AG10803 (cell line): ENCODE results near the gene RAB40C.

Experiments
- DNase-seq: peaks from one replicate; pipeline ENCODE4 v3.0.0; 2010; ENCODE audit warnings: low read depth
- H3K4me3 ChIP-seq: 2 replicates; pipeline ENCODE4 v1.5.1; 2011; ENCODE audit warnings: mild to moderate bottlenecking, low read length, control low read depth
- TF ChIP-seq, protein P1 (sequence below): conservative IDR thresholded peaks from 2 replicates; pipeline ENCODE4 v1.5.1; 2011; ENCODE audit warnings: mild to moderate bottlenecking, low read length, control low read depth, inconsistent platforms

RAB40C gene

DNA sequence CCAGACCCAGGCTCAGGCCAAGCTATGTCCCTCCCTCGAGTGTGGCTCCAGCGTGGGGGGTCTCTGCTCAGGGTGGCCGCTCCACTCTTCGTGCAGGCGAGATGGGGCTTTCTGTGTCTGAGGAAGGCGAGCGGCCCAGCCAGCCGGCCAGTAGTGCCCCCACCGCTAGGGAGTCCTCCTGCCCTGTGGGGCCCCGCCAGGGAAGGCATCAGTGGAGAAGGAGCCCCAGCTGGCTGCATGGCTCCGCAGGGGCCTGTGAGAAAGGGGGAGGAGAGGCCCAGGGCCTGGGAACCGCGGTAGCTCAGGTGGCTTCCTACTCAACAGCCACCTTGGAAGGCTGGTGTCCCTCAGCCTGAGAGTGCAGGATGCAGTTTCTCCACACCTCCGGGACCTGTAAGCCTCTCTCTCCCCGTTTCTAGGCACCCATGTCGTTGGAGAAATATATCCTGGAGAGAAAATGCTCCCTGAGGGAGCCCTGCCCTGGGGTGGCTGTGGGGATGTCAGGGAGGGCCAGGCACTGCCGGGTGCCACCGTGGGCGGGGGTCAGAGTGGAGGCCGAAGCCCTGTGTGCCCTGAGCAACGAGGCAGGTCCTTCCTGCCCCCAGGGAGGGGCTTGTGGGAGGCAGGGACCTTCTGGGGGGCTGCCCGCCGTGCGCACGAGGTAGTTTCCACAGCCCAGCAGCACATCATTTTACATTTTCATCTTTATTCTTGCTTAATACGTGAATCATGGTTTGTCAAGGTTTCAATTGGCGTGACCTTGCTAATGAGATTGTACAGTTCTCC, 16.8 kb upstream of the RAB40C start:
- H3K4me3 ChIP-seq: no peak overlapping the region
- DNase-seq: no peak
- TF ChIP-seq, protein P1, sequence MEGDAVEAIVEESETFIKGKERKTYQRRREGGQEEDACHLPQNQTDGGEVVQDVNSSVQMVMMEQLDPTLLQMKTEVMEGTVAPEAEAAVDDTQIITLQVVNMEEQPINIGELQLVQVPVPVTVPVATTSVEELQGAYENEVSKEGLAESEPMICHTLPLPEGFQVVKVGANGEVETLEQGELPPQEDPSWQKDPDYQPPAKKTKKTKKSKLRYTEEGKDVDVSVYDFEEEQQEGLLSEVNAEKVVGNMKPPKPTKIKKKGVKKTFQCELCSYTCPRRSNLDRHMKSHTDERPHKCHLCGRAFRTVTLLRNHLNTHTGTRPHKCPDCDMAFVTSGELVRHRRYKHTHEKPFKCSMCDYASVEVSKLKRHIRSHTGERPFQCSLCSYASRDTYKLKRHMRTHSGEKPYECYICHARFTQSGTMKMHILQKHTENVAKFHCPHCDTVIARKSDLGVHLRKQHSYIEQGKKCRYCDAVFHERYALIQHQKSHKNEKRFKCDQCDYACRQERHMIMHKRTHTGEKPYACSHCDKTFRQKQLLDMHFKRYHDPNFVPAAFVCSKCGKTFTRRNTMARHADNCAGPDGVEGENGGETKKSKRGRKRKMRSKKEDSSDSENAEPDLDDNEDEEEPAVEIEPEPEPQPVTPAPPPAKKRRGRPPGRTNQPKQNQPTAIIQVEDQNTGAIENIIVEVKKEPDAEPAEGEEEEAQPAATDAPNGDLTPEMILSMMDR: no peak

GRCh38 chr16:574021-574760, 15.7 kb upstream of the RAB40C start:
- H3K4me3 ChIP-seq: no peak overlapping the region
- no peak for DNase-seq
- TF ChIP-seq, protein P1: no peak

DNA sequence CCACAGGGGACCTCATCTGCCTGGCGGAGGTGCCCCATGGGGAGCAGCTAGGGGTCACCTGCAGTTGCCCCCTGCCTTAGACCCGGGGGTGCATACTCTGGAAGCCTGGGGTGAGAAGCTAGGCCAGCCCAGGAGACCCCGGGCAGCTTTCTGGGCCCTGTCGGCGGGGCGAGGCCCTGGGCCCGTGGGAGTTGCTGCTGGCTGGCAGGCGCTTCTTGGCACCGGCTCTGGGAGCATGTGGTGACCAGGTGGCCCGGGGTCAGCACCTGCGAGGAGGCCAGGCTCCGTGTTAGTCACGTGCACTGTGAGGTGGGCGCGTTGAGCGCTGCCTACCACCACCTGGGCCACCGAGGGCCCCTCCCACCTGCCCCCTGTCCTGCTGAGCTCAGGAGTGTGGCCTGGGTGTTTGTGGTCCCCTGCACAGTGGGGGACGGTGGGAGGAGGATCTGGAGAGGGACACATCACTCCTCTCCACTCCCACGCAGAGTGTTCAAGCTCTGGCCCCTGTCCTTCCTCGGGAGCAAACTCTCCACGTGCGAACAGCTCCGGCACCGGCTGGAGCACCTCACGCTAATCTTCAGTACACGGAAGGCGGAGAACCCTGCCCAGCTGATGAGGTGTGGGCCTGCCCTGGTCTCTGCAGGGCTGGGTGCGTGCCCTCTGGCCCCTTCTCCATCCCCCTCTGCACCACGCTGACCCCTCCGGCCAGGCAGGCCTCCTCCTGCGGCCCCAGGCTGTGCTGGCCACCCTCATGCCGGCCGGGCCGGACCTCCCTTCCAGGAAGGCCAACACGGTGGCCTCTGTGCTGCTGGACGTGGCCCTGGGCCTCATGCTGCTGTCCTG, 14.3 kb upstream of the RAB40C start:
- TF ChIP-seq, protein P1: no peak
- no peak overlapping the region for H3K4me3 ChIP-seq
- DNase-seq: no peak

DNA sequence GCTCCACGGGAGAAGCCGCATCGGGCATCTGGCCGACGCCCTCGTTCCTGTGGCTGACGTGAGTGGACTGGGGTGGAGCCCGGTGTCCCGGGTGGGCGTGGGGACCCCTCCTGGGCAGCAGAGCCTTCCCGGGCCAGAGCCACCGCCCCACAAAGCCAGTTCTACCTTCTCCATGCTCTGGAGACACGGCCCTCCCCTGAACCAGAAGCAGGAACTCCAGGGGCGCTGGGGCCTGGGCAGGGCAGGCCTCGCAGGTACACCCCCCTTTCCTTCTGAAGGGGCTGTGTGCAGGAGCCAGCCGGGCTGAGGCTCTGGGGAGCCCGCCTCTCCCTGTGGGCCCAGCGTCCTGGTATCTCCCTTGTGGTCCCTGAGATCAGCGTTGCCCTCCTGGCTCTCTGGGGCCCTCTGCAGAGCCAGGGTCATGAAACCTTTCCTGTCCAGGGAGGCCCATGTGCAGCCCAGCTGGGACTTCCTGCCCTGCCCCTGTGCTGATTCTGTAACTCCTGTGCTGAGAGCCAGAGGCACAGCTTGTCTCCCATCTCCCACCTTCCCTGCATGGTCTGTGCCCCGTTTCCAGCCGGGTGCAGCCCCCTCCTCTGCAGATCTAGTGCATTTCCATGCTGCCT, 13.6 kb upstream of the RAB40C start:
- H3K4me3 ChIP-seq: no peak overlapping the region
- DNase-seq: no peak
- TF ChIP-seq, protein P1: no peak

GRCh38 chr16:576823-577201, 13.1 kb upstream of the RAB40C start:
- TF ChIP-seq, protein P1: no peak
- no peak overlapping the region for H3K4me3 ChIP-seq
- DNase-seq: no peak

GRCh38 chr16:577796-578195, 12.1 kb upstream of the RAB40C start:
- DNase-seq: no peak
- no peak overlapping the region for H3K4me3 ChIP-seq
- TF ChIP-seq, protein P1: no peak
